Activated CD4-positive, alpha-beta T cell treated with anti-CD3 and anti-CD28 coated beads, Interleukin-2, amount 50 U/mL, for 16 hours (primary cell): ENCODE measurements around the gene GGNBP2.
"Not testable (repeated sequence)": the region's sequence is repeated elsewhere in the genome, so short reads cannot be mapped to it uniquely, and the experiment has no call there.

ENCODE experiments used
- DNase-seq: peaks from one replicate; pipeline ENCODE4 v3.0.0-alpha.2; 2020

GGNBP2 gene

GRCh38 chr17:36602924-36603384 is 58.2 kb downstream of the GGNBP2 start:
- peak; percentile 83 for DNase-seq

- DNase-seq = not testable (repeated sequence)
These were observed 60.3 kb downstream of the GGNBP2 start for GRCh38 chr17:36605028-36605427.

GRCh38 chr17:36608280-36608679 is 63.6 kb downstream of the GGNBP2 start:
- DNase-seq = no peak

GRCh38 chr17:36608794-36609497 is 64.2 kb downstream of the GGNBP2 start:
- DNase-seq = no peak

- no peak for DNase-seq
These were observed 64.8 kb downstream of the GGNBP2 start for GRCh38 chr17:36609498-36609862.

GRCh38 chr17:36610474-36610873 is 65.8 kb downstream of the GGNBP2 start:
- no peak for DNase-seq

GRCh38 chr17:36611345-36612072 is 66.8 kb downstream of the GGNBP2 start:
- DNase-seq = no peak

- no peak for DNase-seq
These were observed 67.6 kb downstream of the GGNBP2 start for GRCh38 chr17:36612323-36612722.

GRCh38 chr17:36613155-36613554 is 68.4 kb downstream of the GGNBP2 start:
- DNase-seq = no peak

GRCh38 chr17:36614081-36614480 is 69.4 kb downstream of the GGNBP2 start:
- no peak for DNase-seq

- no peak for DNase-seq
These were observed 70.2 kb downstream of the GGNBP2 start for GRCh38 chr17:36614933-36615332.

GRCh38 chr17:36616061-36617029 is 71.6 kb downstream of the GGNBP2 start:
- DNase-seq = no peak

GRCh38 chr17:36617773-36618172 is 73.1 kb downstream of the GGNBP2 start:
- DNase-seq = no peak

GRCh38 chr17:36623281-36623680 is 78.6 kb downstream of the GGNBP2 start:
- no peak for DNase-seq

- DNase-seq = no peak
These were observed 80.5 kb downstream of the GGNBP2 start for GRCh38 chr17:36625188-36625587.

GRCh38 chr17:36627101-36627500 is 82.4 kb downstream of the GGNBP2 start:
- no peak for DNase-seq

- DNase-seq = no peak
These were observed 83.9 kb downstream of the GGNBP2 start for GRCh38 chr17:36628576-36628975.

GRCh38 chr17:36629252-36629847 is 84.6 kb downstream of the GGNBP2 start:
- DNase-seq = peak; percentile 80

- DNase-seq = no peak
These were observed 85.3 kb downstream of the GGNBP2 start for GRCh38 chr17:36629970-36630502.

GRCh38 chr17:36631022-36631421 is 86.3 kb downstream of the GGNBP2 start:
- DNase-seq = no peak

GRCh38 chr17:36632916-36633771 is 88.4 kb downstream of the GGNBP2 start:
- no peak for DNase-seq
